ENCODE data around the gene SDHC. TPM values are rescaled to one million over a fixed set of nuclear protein-coding genes. Genes with fewer than 3 reads are reported as not detected.

Gene SDHC
- total and polyA plus RNA-seq, 2 of the 8 experiments (the other 6 are each of a cell fraction or from before 2014, with no cell fraction given) = 224 to 305 TPM

GRCh38 chr1:161297415-161297814, 16.8 kb upstream of the SDHC start:
- Histone ChIP-seq H4K5ac (ENCODE audit: insufficient read length, low read depth, low read length) (no peak overlapping the region), H3K79me1 (ENCODE audit: low read depth, low read length) (no peaks in the 10 kb centered on the region), H4K8ac (ENCODE audit: extremely low read depth, insufficient read depth, low read length) (no peak overlapping the region), H3K23me2 (ENCODE audit: low read depth, low read length) (no peaks in the 10 kb centered on the region), H3K23ac (ENCODE audit: insufficient read length) (no peak overlapping the region), H2BK12ac (ENCODE audit: low read depth, low read length) (no peak overlapping the region), H3K4me1 (replicated peaks in 1 of 4; ENCODE audit: control insufficient read depth in 3 of 4, insufficient read depth in 4 of 4, low read length in 3 of 4) (peaks cover 0 to 3% (median under 1%) of the 10 kb centered on the region in 4 experiments; a peak in 3 of 7 replicates), H2AFZ (ENCODE audit: low read length) (no peak overlapping the region), H3K4me2 (ENCODE audit: insufficient read depth in 1 of 2, low read depth in 2 of 2, low read length in 2 of 2) (no peak overlapping the region), H3K79me2 (ENCODE audit: control insufficient read depth in 1 of 2, insufficient read depth in 2 of 2, low read length in 2 of 2) (no peaks in the 10 kb centered on the region), H3K27ac (ENCODE audit: low read depth, low read length) (no peak overlapping the region), H4K20me1 (replicated peaks in 1 of 2; ENCODE audit: control insufficient read depth in 1 of 2, insufficient read depth in 2 of 2, low read length in 2 of 2) (no peaks in the 10 kb centered on the region), H3K9me3 (ENCODE audit: insufficient read depth in 2 of 2, low read depth in 1 of 2, low read length in 1 of 2) (no peaks in the 10 kb centered on the region), H3K27me3 (replicated peaks in 1 of 4; ENCODE audit: control insufficient read depth in 3 of 4, extremely low read depth in 1 of 4, insufficient read depth in 3 of 4, low read length in 3 of 4) (no peaks in the 10 kb centered on the region), H2BK20ac (ENCODE audit: low read length) (no peak overlapping the region), H4K91ac (replicated peaks; ENCODE audit: insufficient read length, low read length) (no peak overlapping the region), H3K18ac (ENCODE audit: extremely low read depth, low read length) (no peak overlapping the region), H2BK5ac (ENCODE audit: low read depth, low read length) (no peak overlapping the region), H3K14ac (ENCODE audit: insufficient read length) (no peak overlapping the region), H2BK120ac (replicated peaks; ENCODE audit: low read depth, low read length) (no peak overlapping the region), H2AK5ac (ENCODE audit: low read depth, low read length) (no peak overlapping the region), H3K56ac (replicated peaks; ENCODE audit: insufficient read length, low read depth, low read length) (no peak overlapping the region), H3K9ac (replicated peaks in 1 of 4; ENCODE audit: extremely low read depth in 1 of 4, low read depth in 3 of 4, low read length in 3 of 4) (no peak overlapping the region), H3K4me3 (ENCODE audit: extremely low read depth in 1 of 4, insufficient read depth in 2 of 4, low read depth in 3 of 4, low read length in 4 of 4) (no peak overlapping the region), H3K4ac (replicated peaks; ENCODE audit: insufficient read length, low read depth, low read length) (no peak overlapping the region), H3K36me3 (ENCODE audit: control insufficient read depth in 2 of 4, insufficient read depth in 4 of 4, low read length in 3 of 4) (no peaks in the 10 kb centered on the region), H2BK15ac (ENCODE audit: low read length) (no peak overlapping the region)
- no peak for FAIRE-seq
- no peak for DNase-seq (ENCODE audit: low read depth in 1 of 2, low spot score in 2 of 2)
- POLR2A ChIA-PET (ENCODE audit: partially characterized antibody) = no interaction called here
- CTCF ChIA-PET (ENCODE audit: partially characterized antibody) = interaction anchor here (0.7 to 15.6 kb wide), 3 partner anchors 72 to 97 kb away, joined by 3 to 401 read pairs (median 3); partner anchors contain the start of genes APOA2 and TOMM40L
- TF ChIP-seq CEBPB (IDR thresholded peaks at IDR 0.05; ENCODE audit: low read depth, low read length) (no peak), HDAC6 (IDR thresholded peaks at IDR 0.05; ENCODE audit: low read depth, low read length) (no peak), SIRT6 (IDR thresholded peaks at IDR 0.05; ENCODE audit: low read length) (no peak), YY1 (IDR thresholded peaks at IDR 0.05; ENCODE audit: low read depth, low read length) (no peak), SAP30 (IDR thresholded peaks at IDR 0.05; ENCODE audit: insufficient read depth, insufficient replicate concordance, low read length) (no peak), BCL11A (IDR thresholded peaks at IDR 0.05; ENCODE audit: low read depth in 2 of 2, low read length in 2 of 2) (no peak), PHF8 (conservative IDR thresholded peaks at IDR 0.05; ENCODE audit: low read depth, low read length) (no peak)
- TF ChIP-seq, protein P1, sequence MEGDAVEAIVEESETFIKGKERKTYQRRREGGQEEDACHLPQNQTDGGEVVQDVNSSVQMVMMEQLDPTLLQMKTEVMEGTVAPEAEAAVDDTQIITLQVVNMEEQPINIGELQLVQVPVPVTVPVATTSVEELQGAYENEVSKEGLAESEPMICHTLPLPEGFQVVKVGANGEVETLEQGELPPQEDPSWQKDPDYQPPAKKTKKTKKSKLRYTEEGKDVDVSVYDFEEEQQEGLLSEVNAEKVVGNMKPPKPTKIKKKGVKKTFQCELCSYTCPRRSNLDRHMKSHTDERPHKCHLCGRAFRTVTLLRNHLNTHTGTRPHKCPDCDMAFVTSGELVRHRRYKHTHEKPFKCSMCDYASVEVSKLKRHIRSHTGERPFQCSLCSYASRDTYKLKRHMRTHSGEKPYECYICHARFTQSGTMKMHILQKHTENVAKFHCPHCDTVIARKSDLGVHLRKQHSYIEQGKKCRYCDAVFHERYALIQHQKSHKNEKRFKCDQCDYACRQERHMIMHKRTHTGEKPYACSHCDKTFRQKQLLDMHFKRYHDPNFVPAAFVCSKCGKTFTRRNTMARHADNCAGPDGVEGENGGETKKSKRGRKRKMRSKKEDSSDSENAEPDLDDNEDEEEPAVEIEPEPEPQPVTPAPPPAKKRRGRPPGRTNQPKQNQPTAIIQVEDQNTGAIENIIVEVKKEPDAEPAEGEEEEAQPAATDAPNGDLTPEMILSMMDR (IDR thresholded peaks at IDR 0.05; ENCODE audit: control extremely low read depth in 1 of 3, insufficient read depth in 1 of 3, low read depth in 1 of 3, low read length in 3 of 3) = no peak

Measured in H1 (cell line).